Right ventricle myocardium inferior (tissue), 1 donor: ENCODE data around the gene CTCF. TPM values are rescaled to one million over a fixed set of nuclear protein-coding genes. Genes with fewer than 3 reads are reported as not detected.
A peak's percentile ranks its signal among the peaks of the same experiment; 100 is the strongest.

Source experiments
- ATAC-seq: fragments of 200-7000 bp; cut with Tn5 transposase; one replicate; pipeline ENCODE4 v1.9.1; 2020; ENCODE audit warnings: mild to moderate bottlenecking, moderate library complexity
- DNase-seq: peaks from one replicate; pipeline ENCODE4 v3.0.0; 2021; ENCODE audit errors: missing footprints
- intact Hi-C: fragments of 100-400 bp; cut with DNase I; formaldehyde crosslinking; loops from one replicate; pipeline ENCODE4 v1.11.0; 2022
- total RNA-seq: library from RNA; stranded (reverse); fragmentation: NEBNext Ultra II Directional; extraction: Animal tissue kit (Norgen Biotek cat#: 25700); gene quantifications from one replicate; pipeline ENCODE4 v1.2.1, GENCODE V29; 2021
- donor health status: DM: no; HTN: yes; CAD: no; lungs with severe emphysema.

The CTCF gene
- total RNA-seq, 1 donor from 2014 or later, result 28.2 TPM

GRCh38 chr16:67666559-67667452 lies 104.5 kb downstream of the CTCF start, which contains the start of the genes C16orf86 and ENKD1:
TSS of gene C16orf86 (plus strand) at chr16:67666814. CDS start at chr16:67666971, 157 bp downstream.
TSS of gene ENKD1 (minus strand) at chr16:67666750. CDS start at chr16:67666442, 308 bp downstream.
- intact Hi-C loops, result loop anchor here (1.0 kb wide), 1 partner anchor 105 kb away; the partner anchor contains the start of gene CTCF
- ATAC-seq (peak; percentile 75), DNase-seq (peak; percentile 95)

DNA sequence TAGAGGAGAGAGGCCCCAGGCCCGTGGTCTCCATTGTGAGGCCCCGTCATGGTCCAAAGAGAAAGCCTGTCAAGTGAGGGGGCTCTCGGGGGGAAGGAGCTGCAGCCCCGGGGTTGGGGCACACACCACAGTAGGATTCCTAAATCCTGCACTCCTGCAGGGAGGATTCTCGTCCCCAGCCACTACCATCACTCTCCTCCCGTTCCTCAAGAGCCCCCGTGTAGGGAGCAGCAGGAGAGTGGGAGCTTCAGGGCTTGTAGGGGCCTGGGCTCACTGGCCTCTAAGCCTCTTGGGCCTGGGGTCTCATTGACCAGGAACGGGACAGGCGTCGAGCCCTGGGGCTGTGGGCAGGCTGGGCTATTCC lies 105.1 kb downstream of the CTCF start:
- ATAC-seq, result no peak

GRCh38 chr16:67667817-67668494 lies 105.6 kb downstream of the CTCF start:
- DNase-seq, result peak; percentile 90
- intact Hi-C loops, result loop anchor here (1.0 to 2.0 kb wide), 2 partner anchors 106 to 147 kb away; partner anchors contain the start of gene CTCF

More for the DNA sequence above, 105.1 kb downstream of the CTCF start:
- DNase-seq, result no peak
- intact Hi-C loops, result loop anchor here (1.0 kb wide), 1 partner anchor 105 kb away; the partner anchor contains the start of gene CTCF

DNA sequence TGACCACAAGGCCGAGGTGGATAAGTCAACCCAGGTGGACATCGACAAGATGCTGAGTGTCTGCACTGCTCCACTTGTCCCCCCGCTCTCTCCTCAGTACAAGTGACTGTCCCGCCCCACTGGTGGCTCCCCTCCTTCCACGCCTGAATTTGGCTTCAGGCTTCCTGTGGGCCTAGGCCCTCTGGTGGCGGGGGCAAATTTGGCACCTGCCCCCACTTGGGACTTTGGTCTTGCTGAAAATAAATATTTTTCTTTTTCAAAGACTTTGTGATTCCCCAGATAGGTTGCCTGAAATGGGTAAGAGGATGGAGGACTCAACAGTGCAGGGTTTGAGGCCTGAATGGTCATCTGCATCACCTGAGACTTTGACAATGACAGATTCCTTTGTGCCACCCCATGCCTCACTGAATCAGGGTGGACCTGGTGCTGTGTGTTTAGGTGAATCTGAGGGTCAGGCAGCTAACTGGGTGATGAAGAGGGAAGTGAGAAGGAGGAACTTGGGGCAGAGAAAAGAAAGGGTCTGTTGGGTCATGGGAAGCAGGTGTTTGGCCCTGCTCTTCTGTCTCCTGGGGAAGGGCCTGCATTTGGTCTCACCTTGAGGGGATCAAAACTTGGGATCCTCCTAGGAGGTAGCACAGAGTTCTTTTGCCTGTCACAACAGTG lies 106.3 kb downstream of the CTCF start:
- DNase-seq (no peak), ATAC-seq (no peak)
- intact Hi-C loops, result loop anchor here (2.0 kb wide), 1 partner anchor 148 kb away; no protein-coding TSS in a partner anchor

More at GRCh38 chr16:67667817-67668494, 105.6 kb downstream of the CTCF start:
- ATAC-seq, result peak; percentile 91

DNA sequence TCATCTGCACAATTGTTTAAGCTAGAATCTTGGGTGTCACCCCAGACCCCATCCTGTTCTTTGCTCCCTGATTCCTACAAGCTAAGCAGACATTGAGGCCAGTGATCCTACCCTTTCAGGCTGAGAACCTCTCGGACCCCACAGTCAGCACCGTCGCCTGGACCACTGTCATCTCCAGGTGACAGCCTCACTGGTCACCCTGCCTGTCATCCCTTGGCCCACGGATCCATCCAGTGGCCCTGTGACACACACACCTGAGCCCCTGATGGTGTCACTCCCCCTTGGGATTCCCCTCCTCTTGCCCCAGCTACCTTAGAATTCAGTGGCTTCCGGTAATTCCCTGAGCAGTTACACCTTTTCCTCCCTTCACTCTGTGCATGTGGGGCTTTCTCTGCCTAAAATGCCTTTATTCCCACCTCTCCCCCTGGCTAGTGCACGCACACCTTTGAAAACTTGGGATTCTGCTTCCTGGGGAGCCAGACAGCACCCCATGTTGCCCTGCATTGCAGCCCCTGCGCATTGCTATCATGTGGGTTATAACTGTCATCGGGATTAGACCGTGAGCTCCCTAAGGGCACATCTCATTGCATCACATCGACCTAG lies 107.3 kb downstream of the CTCF start:
- ATAC-seq (no peak), DNase-seq (no peak)
- intact Hi-C loops, result loop anchor here (2.0 to 5.0 kb wide), 4 partner anchors 48 to 263 kb away; partner anchors contain the start of genes CTRL, GFOD2, RANBP10 and TSNAXIP1

DNA sequence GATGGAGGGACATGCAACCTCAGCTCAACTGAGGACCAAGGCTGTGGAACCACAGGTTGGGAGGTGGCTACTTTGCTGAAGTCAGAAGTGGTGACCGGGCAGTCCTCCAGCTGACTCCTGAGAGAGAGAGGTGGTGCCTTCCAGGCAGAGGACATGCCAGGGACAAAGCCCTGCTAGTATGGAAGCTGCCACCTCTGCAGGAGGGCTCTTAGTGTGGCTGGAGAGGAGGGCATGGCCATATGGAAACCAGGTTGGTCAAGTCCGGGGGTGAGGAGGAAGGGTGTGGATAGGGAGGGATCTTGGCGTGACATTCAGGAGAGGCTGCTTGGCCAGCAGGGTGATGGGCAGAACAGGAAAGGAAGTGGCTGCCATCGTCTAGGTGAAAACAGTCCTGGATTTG lies 110.0 kb downstream of the CTCF start:
- DNase-seq (no peak), ATAC-seq (no peak)
- intact Hi-C loops, result loop anchor here (2.0 to 5.0 kb wide), 4 partner anchors 45 to 368 kb away; partner anchors contain the start of genes CTRL, GFOD2, RANBP10 and TSNAXIP1

DNA sequence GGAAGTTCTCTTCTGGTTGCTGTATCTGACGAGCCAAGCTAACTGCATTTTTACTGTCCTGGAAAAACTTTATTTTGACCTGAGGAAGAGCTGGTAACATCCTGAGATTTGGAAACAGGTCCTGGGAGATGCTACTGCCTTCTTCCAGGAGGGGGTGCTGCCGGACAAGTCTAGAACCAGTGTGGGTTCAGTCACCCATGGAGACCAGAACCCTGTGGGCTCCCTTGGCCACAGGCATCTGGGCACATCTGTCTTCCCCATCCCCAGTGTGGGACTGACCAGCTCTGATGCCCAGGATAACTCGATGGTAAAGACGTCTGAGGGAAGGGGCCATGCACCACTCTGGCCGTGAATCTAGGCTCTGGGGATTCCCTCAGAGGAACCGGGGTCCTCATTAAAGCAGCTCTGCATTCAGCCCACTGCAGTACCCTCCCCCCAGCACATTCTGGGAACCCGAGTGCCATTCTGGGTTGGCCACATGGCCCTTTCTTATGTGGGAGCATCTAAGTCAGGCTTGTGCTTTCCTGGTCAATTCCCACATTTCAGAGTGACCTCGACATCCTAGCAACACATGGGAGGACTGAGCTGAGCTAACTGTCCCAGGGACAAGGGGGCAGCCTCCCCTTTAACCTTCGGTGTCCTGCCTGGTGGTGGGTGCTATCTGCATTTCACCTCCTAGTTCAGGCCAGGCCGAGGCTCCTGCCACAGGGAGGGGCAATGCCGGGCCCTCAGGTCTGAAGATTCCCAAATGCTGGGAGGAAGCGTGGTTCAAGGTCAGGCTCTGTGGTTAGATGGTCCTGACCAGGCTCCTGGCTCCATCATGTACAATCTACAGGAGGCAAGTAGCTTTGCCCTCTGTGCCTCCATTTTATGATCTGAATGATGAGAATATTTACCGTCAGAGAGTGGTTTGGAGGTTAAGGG lies 110.7 kb downstream of the CTCF start:
- intact Hi-C loops, result loop anchor here (2.0 to 5.0 kb wide), 4 partner anchors 44 to 368 kb away; partner anchors contain the start of genes CTRL, GFOD2, RANBP10 and TSNAXIP1
- DNase-seq (no peak), ATAC-seq (peak; percentile 28)

DNA sequence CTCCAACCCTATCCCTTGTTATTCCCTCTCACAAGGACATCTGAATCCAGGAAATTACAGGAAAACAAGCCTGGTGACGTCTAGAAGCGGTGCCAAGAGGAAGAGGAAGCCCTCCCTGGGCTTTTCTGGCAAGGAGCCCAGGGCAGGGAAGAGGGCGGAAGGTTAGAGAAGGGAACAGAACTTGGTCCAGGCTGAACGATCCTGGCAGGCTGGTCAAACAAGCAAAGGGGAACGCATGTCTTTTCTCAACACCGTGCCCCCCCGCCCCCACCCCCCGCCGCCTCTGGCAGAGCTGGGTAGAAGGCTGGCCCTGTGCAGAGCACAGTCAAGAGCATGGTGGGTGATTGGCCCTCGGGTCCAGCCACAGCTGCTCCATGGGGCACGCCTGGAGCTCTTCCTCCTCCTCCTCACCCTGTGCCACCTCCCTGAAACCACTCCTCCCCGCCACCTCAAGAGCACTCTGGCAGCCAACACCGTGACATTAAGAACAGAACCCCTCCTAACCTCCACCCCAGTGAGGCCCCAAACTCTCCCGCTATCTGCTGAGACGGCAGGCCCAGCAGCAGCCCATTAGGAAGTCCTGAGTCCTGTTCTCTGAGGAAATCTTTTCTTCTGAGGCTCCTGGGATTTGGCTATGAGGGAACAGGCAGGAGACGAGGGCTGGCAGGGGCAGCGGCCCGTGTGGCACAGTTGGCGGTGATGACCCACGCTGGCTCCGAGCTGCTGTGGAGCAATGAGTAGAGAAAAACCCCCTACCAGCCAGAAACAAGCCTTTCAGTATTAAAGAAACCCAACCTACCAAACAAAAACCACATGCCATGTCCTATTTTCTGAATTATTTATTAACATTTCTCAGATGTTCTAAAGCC lies 111.6 kb downstream of the CTCF start:
- intact Hi-C loops, result loop anchor here (2.0 to 5.0 kb wide), 4 partner anchors 43 to 367 kb away; partner anchors contain the start of genes CTRL, GFOD2, RANBP10 and TSNAXIP1
- DNase-seq (peak; percentile 85), ATAC-seq (peak; percentile 56)

DNA sequence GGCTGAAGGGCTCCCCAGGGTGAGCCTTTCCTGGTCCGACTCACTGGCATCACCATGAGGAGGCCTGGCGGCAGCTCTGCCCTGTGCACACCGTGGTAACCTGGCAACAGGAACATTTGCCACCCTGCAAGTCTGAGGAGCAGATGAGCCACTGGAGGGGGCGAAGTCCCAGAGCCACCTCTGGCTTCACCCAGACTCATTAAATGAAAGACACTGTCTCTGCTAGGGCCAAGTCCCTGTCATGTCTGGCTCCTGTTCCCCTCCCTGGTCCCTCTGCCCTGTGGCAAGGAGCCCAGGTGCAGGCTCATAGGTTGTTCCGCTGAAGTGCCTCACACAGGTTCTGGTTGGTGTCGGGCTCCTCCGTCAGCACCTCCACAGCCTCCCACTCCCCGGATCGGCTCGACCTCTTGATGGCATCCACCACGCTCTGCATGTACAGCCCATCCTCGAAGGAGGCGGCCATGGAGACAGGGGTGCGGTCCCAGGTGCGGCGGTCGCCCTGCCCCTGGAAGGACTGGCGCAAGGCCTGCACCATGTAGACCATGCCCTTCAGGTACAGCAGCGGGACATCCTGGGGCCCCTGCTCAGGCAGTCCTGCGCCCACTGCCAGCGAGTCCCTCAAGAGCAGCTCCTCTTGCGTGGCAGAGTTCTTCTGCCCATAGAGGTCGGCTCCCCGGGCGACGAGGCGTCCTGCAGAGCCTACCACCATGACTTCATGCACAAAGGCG lies 112.7 kb downstream of the CTCF start:
- intact Hi-C loops, result loop anchor here (5.0 kb wide), 3 partner anchors 42 to 257 kb away; partner anchors contain the start of genes CTRL, GFOD2, RANBP10 and TSNAXIP1
- ATAC-seq, result no peak
- DNase-seq, result no peak

DNA sequence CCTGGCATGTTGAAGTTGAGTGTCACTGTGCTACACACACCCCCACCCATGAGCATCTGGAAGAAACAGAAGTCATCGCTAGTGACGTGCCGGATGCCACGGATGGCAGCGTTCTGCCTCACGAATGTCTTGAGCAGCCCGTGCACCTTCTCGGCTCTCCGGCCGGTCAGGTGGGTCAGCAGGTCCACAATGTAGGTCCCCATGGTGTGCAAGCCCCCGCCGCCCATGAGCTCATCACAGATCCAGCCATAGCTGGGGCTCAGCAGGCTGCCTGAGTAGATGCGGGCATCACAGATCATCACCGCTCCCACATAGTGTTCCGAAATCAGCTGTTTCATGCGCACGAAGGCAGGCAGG lies 113.2 kb downstream of the CTCF start:
- intact Hi-C loops, result no loop called here
- no peak for DNase-seq
- no peak for ATAC-seq

GRCh38 chr16:67675999-67676398 lies 113.7 kb downstream of the CTCF start:
- DNase-seq (no peak), ATAC-seq (no peak)
- intact Hi-C loops, result no loop called here

DNA sequence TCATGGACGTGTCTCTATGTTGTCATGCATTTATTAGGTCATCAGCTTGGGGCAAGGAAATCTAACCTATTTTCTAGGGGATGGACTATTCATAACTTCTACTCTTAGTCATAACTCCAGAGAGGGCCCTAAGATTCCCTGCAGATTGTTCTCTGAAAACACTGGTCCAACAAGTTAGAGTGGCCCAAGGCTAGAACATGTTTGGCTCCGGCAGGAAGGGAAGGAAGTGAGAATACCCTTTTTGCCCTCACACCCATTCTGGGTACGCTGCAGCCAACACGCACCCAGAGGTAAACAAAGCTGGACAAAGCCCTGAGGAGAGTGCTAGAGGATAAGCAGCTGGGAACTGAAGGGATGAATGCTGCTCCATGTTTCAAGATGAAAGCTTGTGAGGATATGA lies 114.2 kb downstream of the CTCF start:
- ATAC-seq (no peak), DNase-seq (no peak)
- intact Hi-C loops, result no loop called here

GRCh38 chr16:67676939-67677338 lies 114.6 kb downstream of the CTCF start:
- no peak for ATAC-seq
- intact Hi-C loops, result no loop called here
- DNase-seq, result no peak

DNA sequence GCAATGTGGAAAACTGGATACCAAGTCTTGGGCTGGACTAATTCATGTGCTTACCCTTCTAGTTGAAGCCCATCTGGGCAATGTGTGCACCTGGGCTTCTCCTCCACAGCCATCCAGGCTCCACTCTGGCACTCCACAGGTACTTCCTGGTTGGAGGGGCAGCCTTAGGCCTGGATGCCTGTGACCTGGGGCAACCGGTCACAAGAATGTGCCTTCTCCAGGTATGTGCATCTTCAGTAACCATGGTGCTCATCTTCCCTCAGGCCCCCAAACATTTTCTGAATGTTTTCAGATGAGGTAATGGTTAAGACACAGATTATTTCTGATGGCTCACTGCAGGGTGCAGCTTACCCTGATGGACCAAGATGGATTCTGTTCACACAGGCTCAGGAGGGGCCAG lies 115.4 kb downstream of the CTCF start:
- no peak for ATAC-seq
- intact Hi-C loops, result no loop called here

GRCh38 chr16:67678354-67679023 lies 116.2 kb downstream of the CTCF start:
- no peak for ATAC-seq
- intact Hi-C loops, result no loop called here
- no peak for DNase-seq

More for the DNA sequence above, 115.4 kb downstream of the CTCF start:
- no peak for DNase-seq
